H1 (cell line): Measurements from ENCODE around the gene DLL1. TPM values are rescaled to one million over a fixed set of nuclear protein-coding genes. Genes with fewer than 3 reads are reported as not detected.
A peak's percentile ranks its signal among the peaks of the same experiment; 100 is the strongest.

ENCODE experiments used
- CTCF ChIA-PET: fragments of 300-600 bp; sonication (Branson Sonifier 250); formaldehyde crosslinking; loops from one replicate; lab custom pipeline; 2021; ENCODE audit not compliant: partially characterized antibody; lab: Charles Lee
- POLR2A ChIA-PET: fragments of 300-600 bp; sonication (Branson Sonifier 250); formaldehyde crosslinking; loops from one replicate; lab custom pipeline; 2021; ENCODE audit warnings: inconsistent platforms; ENCODE audit not compliant: partially characterized antibody; lab: Charles Lee
- DNase-seq, 2 experiments: peaks; one replicate each; pipeline versions ENCODE4 v3.0.0 to v3.0.0-alpha.2; 2010 to 2022; ENCODE audit warnings: low spot score in 2 of 2, low read depth in 1 of 2, mixed read lengths in 1 of 2
- FAIRE-seq: peaks from 2 replicates; lab custom pipeline; 2011; peaks lifted over from hg19 to GRCh38; lab: Jason Lieb, UNC
- H2AFZ ChIP-seq: 2 replicates; pipeline ENCODE4 v1.8.1; 2012; ENCODE audit warnings: low read length, inconsistent platforms
- H2AK5ac ChIP-seq: 2 replicates; pipeline ENCODE4 v1.6.1; 2013; ENCODE audit warnings: low read depth, low read length
- H2BK120ac ChIP-seq: replicated peaks from 2 replicates; pipeline ENCODE3; 2013; ENCODE audit warnings: low read depth, low read length, inconsistent platforms
- H2BK12ac ChIP-seq: 2 replicates; pipeline ENCODE4 v1.6.1; 2013; ENCODE audit warnings: low read depth, low read length
- H2BK15ac ChIP-seq: 2 replicates; pipeline ENCODE4 v1.6.1; 2013; ENCODE audit warnings: low read length
- H2BK20ac ChIP-seq: 2 replicates; pipeline ENCODE4 v1.6.1; 2013; ENCODE audit warnings: low read length
- H2BK5ac ChIP-seq: 2 replicates; pipeline ENCODE4 v1.6.1; 2013; ENCODE audit warnings: low read depth, low read length
- H3K14ac ChIP-seq: 2 replicates; pipeline ENCODE4 v1.6.1; 2013; ENCODE audit warnings: inconsistent platforms; ENCODE audit not compliant: insufficient read length
- H3K18ac ChIP-seq: 2 replicates; pipeline ENCODE4 v1.6.1; 2013; ENCODE audit warnings: low read length; ENCODE audit errors: extremely low read depth
- H3K23ac ChIP-seq: 2 replicates; pipeline ENCODE4 v1.6.1; 2013; ENCODE audit warnings: inconsistent platforms; ENCODE audit not compliant: insufficient read length
- H3K23me2 ChIP-seq: 2 replicates; pipeline ENCODE4 v1.6.1; 2013; ENCODE audit warnings: low read depth, low read length
- H3K27ac ChIP-seq: 2 replicates; pipeline ENCODE4 v1.6.1; 2011; ENCODE audit warnings: low read depth, low read length, inconsistent platforms
- H3K27me3 ChIP-seq, 4 experiments: replicated peaks in 1 of 4; 1 replicate in 1 of 4; 2 replicates in 3 of 4; pipeline versions ENCODE4 v1.6.1 to v1.8.1; 2011 to 2013; ENCODE audit warnings: low read length in 3 of 4, mild to moderate bottlenecking in 3 of 4, inconsistent platforms in 2 of 4, mixed read lengths in 2 of 4, moderate library complexity in 1 of 4; ENCODE audit not compliant: control insufficient read depth in 3 of 4, insufficient read depth in 3 of 4; ENCODE audit errors: extremely low read depth in 1 of 4
- H3K36me3 ChIP-seq, 4 experiments: 2 replicates each; pipeline versions ENCODE4 v1.6.1 to v1.8.1; 2011 to 2013; ENCODE audit warnings: mild to moderate bottlenecking in 4 of 4, low read length in 3 of 4, moderate library complexity in 2 of 4, control low read depth in 1 of 4, inconsistent platforms in 1 of 4; ENCODE audit not compliant: insufficient read depth in 4 of 4, control insufficient read depth in 2 of 4
- H3K4ac ChIP-seq: replicated peaks from 2 replicates; pipeline ENCODE3; 2013; ENCODE audit warnings: low read length, low read depth, mixed read lengths, inconsistent platforms; ENCODE audit not compliant: insufficient read length
- H3K4me1 ChIP-seq, 4 experiments: replicated peaks in 1 of 4; 1 replicate in 1 of 4; 2 replicates in 3 of 4; pipeline versions ENCODE4 v1.6.1 to v1.8.1; 2011 to 2013; ENCODE audit warnings: low read length in 3 of 4, inconsistent platforms in 2 of 4, mixed read lengths in 1 of 4; ENCODE audit not compliant: insufficient read depth in 4 of 4, control insufficient read depth in 3 of 4
- H3K4me2 ChIP-seq, 2 experiments: 2 replicates each; pipeline versions ENCODE4 v1.6.1 to v1.8.1; 2011 to 2013; ENCODE audit warnings: low read depth in 2 of 2, low read length in 2 of 2, control low read depth in 1 of 2, inconsistent platforms in 1 of 2, mild to moderate bottlenecking in 1 of 2; ENCODE audit not compliant: insufficient read depth in 1 of 2
- H3K4me3 ChIP-seq, 4 experiments: fragments of 200-600, 300-600 bp in 1 of 4; sonication (generic), shearing (Covaris generic), sonication (Bioruptor Twin) in 1 of 4; 2 replicates each; pipeline versions ENCODE4 v1.5.1 to v1.8.1; 2011 to 2016; ENCODE audit warnings: low read length in 4 of 4, low read depth in 3 of 4, control low read depth in 2 of 4, inconsistent platforms in 2 of 4, mild to moderate bottlenecking in 2 of 4, mixed read lengths in 1 of 4, moderate library complexity in 1 of 4; ENCODE audit not compliant: insufficient read depth in 2 of 4; ENCODE audit errors: extremely low read depth in 1 of 4
- H3K56ac ChIP-seq: replicated peaks from 2 replicates; pipeline ENCODE3; 2013; ENCODE audit warnings: low read depth, mild to moderate bottlenecking, mixed read lengths, low read length, inconsistent platforms; ENCODE audit not compliant: insufficient read length
- H3K79me1 ChIP-seq: 2 replicates; pipeline ENCODE4 v1.6.1; 2013; ENCODE audit warnings: low read depth, low read length, control low read depth
- H3K79me2 ChIP-seq, 2 experiments: 2 replicates each; pipeline versions ENCODE4 v1.6.1 to v1.8.1; 2012 to 2013; ENCODE audit warnings: low read length in 2 of 2, mild to moderate bottlenecking in 2 of 2, inconsistent platforms in 1 of 2; ENCODE audit not compliant: insufficient read depth in 2 of 2, control insufficient read depth in 1 of 2
- H3K9ac ChIP-seq, 4 experiments: replicated peaks in 1 of 4; 1 replicate in 1 of 4; 2 replicates in 3 of 4; pipeline versions ENCODE4 v1.6.1 to v1.8.1; 2011 to 2013; ENCODE audit warnings: low read depth in 3 of 4, low read length in 3 of 4, control low read depth in 2 of 4, mild to moderate bottlenecking in 2 of 4, moderate library complexity in 2 of 4, inconsistent platforms in 1 of 4; ENCODE audit errors: extremely low read depth in 1 of 4
- H3K9me3 ChIP-seq, 2 experiments: 2 replicates each; pipeline versions ENCODE4 v1.6.1 to v1.8.1; 2012 to 2013; ENCODE audit warnings: mild to moderate bottlenecking in 2 of 2, moderate library complexity in 2 of 2, control low read depth in 1 of 2, inconsistent platforms in 1 of 2, low read depth in 1 of 2, low read length in 1 of 2, mixed read lengths in 1 of 2; ENCODE audit not compliant: insufficient read depth in 2 of 2
- H4K20me1 ChIP-seq, 2 experiments: replicated peaks in 1 of 2; 2 replicates each; pipeline versions ENCODE3 to v1.8.1; 2011 to 2013; ENCODE audit warnings: inconsistent platforms in 2 of 2, low read length in 2 of 2, mild to moderate bottlenecking in 1 of 2; ENCODE audit not compliant: insufficient read depth in 2 of 2, control insufficient read depth in 1 of 2
- H4K5ac ChIP-seq: 2 replicates; pipeline ENCODE4 v1.6.1; 2013; ENCODE audit warnings: low read length, low read depth, mixed read lengths, inconsistent platforms; ENCODE audit not compliant: insufficient read length
- H4K8ac ChIP-seq: 2 replicates; pipeline ENCODE4 v1.8.0; 2013; ENCODE audit warnings: mild to moderate bottlenecking, moderate library complexity, low read length, inconsistent platforms; ENCODE audit not compliant: insufficient read depth; ENCODE audit errors: extremely low read depth
- H4K91ac ChIP-seq: replicated peaks from 2 replicates; pipeline ENCODE3; 2013; ENCODE audit warnings: low read length, mixed read lengths, inconsistent platforms; ENCODE audit not compliant: insufficient read length
- ATF2 ChIP-seq: IDR thresholded peaks from 2 replicates; pipeline ENCODE4 v1.6.1; 2012; ENCODE audit warnings: low read length, inconsistent platforms
- ATF3 ChIP-seq: IDR thresholded peaks from 2 replicates; pipeline ENCODE4 v1.6.1; 2011; ENCODE audit warnings: low read depth, mild to moderate bottlenecking, low read length; ENCODE audit not compliant: insufficient read depth
- CHD1 ChIP-seq: IDR thresholded peaks from 2 replicates; pipeline ENCODE4 v1.6.1; 2012; ENCODE audit warnings: low read depth, low read length, improper control_type of control experiment
- CREB1 ChIP-seq: IDR thresholded peaks from 2 replicates; pipeline ENCODE4 v1.6.1; 2012; ENCODE audit warnings: inconsistent platforms
- EP300 ChIP-seq, 2 experiments: IDR thresholded peaks; 1 replicate in 1 of 2; 2 replicates in 1 of 2; pipeline ENCODE4 v1.6.1; 2011 to 2012; ENCODE audit warnings: low read depth in 2 of 2, low read length in 2 of 2, mild to moderate bottlenecking in 2 of 2, borderline replicate concordance in 1 of 2, inconsistent platforms in 1 of 2, moderate library complexity in 1 of 2
- MAFK ChIP-seq: IDR thresholded peaks from 2 replicates; pipeline ENCODE4 v1.6.1; 2012; ENCODE audit warnings: low read depth, mild to moderate bottlenecking, improper control_type of control experiment, low read length
- NANOG ChIP-seq: IDR thresholded peaks from 2 replicates; pipeline ENCODE4 v1.6.1; 2011; ENCODE audit warnings: low read length, low read depth, mild to moderate bottlenecking, inconsistent platforms; ENCODE audit not compliant: insufficient read depth, poor library complexity, severe bottlenecking
- RAD21 ChIP-seq, 2 experiments: IDR thresholded peaks in 1 of 2; conservative IDR thresholded peaks in 1 of 2; 2 replicates each; pipeline ENCODE4 v1.6.1; 2011; ENCODE audit warnings: low read depth in 2 of 2, low read length in 2 of 2, improper control_type of control experiment in 1 of 2, inconsistent platforms in 1 of 2, mild to moderate bottlenecking in 1 of 2, moderate library complexity in 1 of 2
- SP4 ChIP-seq: IDR thresholded peaks from 2 replicates; pipeline ENCODE4 v1.6.1; 2012; ENCODE audit warnings: low read length, inconsistent platforms
- TEAD4 ChIP-seq: IDR thresholded peaks from 2 replicates; pipeline ENCODE4 v1.6.1; 2012; ENCODE audit warnings: low read depth, low read length, inconsistent platforms, mixed read lengths
- WGBS, 2 experiments: shearing (Covaris generic) in 1 of 2; methylation state at CpG; one replicate each; pipeline versions ENCODE4 v1.1.6 to v1.1.7; 2013 to 2015; ENCODE audit warnings: low lambda C conversion rate in 2 of 2, mixed read lengths in 2 of 2, inconsistent platforms in 1 of 2, low coverage in 1 of 2, missing lambda C conversion rate in 1 of 2; ENCODE audit not compliant: insufficient replicate concordance in 2 of 2, insufficient coverage in 1 of 2, insufficient read length in 1 of 2; ENCODE audit errors: extremely low coverage in 1 of 2, missing lambda C conversion rate in 1 of 2; 5-methylcytosine and 5-hydroxymethylcytosine counted together
- polyA plus RNA-seq, 7 experiments: library from polyadenylated mRNA; depleted of rRNA in 3 of 7; stranded (reverse) in 5 of 7; unstranded in 2 of 7; fragments of >200 nt in 5 of 7; fragments of 200-250 nt in 2 of 7; gene quantifications; 1 replicate in 5 of 7; 2 replicates in 1 of 7; 4 replicates in 1 of 7; pipeline versions ENCODE4 v1.2.1 to v1.2.3, GENCODE V29; 2011 to 2013; ENCODE audit warnings: missing spikeins in 2 of 7, mixed read lengths in 2 of 7
- total RNA-seq: library from RNA; stranded (reverse); fragmentation: NEBNext Ultra II Directional; extraction: Animal tissue kit (Norgen Biotek cat#: 25700); gene quantifications from 2 replicates; pipeline ENCODE4 v1.2.1, GENCODE V29; 2021

DLL1 gene
- total and polyA plus RNA-seq, 2 of the 8 experiments (the other 6 are each of a cell fraction or from before 2014, with no cell fraction given), result 1.7 to 3.8 TPM

GRCh38 chr6:170243791-170244291 is 47.0 kb downstream of the DLL1 start:
- Histone ChIP-seq H3K4me1 (peaks cover 0 to 12% (median 3%) of the 10 kb centered on the region in 4 experiments; a peak in 4 of 7 replicates), H3K14ac (no peak overlapping the region), H2BK12ac (no peak overlapping the region), H2BK15ac (no peak overlapping the region), H4K91ac (no peak overlapping the region), H3K79me1 (no peaks in the 10 kb centered on the region), H3K36me3 (no peaks in the 10 kb centered on the region), H3K79me2 (no peaks in the 10 kb centered on the region), H2AK5ac (no peak overlapping the region), H2BK120ac (no peak overlapping the region), H3K23ac (no peak overlapping the region), H3K4ac (no peak overlapping the region), H3K4me2 (no peak overlapping the region), H3K9ac (no peak overlapping the region), H3K4me3 (no peak overlapping the region), H3K18ac (peak overlapping the region; percentile 48), H4K20me1 (no peaks in the 10 kb centered on the region), H2AFZ (peak overlapping the region; percentile 42; the same call in 1 of the 2 replicates), H3K27ac (no peak overlapping the region), H3K56ac (no peak overlapping the region), H4K5ac (no peak overlapping the region), H3K23me2 (no peaks in the 10 kb centered on the region), H3K27me3 (no peaks in the 10 kb centered on the region), H4K8ac (peak overlapping the region; percentile 65; the same call in 1 of the 2 replicates), H2BK5ac (no peak overlapping the region), H2BK20ac (no peak overlapping the region), H3K9me3 (no peaks in the 10 kb centered on the region)
- POLR2A ChIA-PET, result interaction anchor here (1.0 kb wide), 1 partner anchor 31 kb away, joined by 3 read pairs; no protein-coding TSS in a partner anchor
- CTCF ChIA-PET, result interaction anchor here (1.0 to 1.4 kb wide), 3 partner anchors 12 to 370 kb away, joined by 3 read pairs; no protein-coding TSS in a partner anchor
- FAIRE-seq (no peak), DNase-seq (no peak)
- 91% methylated on average over 20 of the region's 21 CpGs; no CpG with 5 or more reads in 1 of the 2 experiments for WGBS, 2 experiments
- TF ChIP-seq ATF3 (no peak), MAFK (no peak), TEAD4 (no peak), SP4 (no peak), NANOG (no peak), CHD1 (no peak), RAD21 (IDR thresholded peaks at IDR 0.05 in 1 of 2, conservative IDR thresholded peaks at IDR 0.05 in 1 of 2; ENCODE audit: low read depth in 2 of 2, low read length in 2 of 2) (no peak), ATF2 (no peak), CREB1 (no peak), EP300 (IDR thresholded peaks at IDR 0.05; ENCODE audit: borderline replicate concordance in 1 of 2, low read depth in 2 of 2, low read length in 2 of 2) (no peak)
